ENCODE data around the gene OR2H1.

DNA sequence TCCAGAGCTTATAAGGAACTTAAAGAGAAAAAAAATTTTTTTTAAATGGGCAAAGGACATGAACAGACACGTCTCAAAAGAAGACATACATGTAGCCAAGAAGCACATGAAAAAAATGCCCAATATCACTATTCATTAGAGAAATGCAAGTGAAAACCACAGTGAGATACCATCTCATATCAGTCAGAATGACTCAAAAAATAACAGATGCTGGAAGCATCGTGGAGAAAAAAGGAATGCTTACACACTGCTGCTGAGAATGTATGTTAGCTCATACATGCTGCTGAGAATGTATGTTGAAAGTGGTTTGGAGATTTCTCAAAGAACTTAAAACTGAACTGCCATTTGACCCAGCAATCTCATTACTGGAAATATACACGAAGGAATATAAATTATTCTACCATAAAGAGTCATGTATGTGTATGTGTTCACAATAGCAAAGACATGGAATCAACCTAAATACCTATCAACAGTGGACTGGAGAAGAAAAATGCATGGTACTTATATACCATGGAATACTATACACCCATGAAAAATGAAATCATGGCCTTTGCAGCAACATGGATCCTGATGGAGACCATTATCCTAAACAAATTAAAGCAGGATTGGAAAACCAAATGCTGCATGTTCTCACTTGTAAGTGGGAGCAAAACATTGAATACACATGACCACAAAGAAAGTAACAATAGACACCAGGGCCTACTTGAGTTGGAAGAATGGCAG is 5.3 kb upstream of the OR2H1 start:
- TF ChIP-seq, protein P1, sequence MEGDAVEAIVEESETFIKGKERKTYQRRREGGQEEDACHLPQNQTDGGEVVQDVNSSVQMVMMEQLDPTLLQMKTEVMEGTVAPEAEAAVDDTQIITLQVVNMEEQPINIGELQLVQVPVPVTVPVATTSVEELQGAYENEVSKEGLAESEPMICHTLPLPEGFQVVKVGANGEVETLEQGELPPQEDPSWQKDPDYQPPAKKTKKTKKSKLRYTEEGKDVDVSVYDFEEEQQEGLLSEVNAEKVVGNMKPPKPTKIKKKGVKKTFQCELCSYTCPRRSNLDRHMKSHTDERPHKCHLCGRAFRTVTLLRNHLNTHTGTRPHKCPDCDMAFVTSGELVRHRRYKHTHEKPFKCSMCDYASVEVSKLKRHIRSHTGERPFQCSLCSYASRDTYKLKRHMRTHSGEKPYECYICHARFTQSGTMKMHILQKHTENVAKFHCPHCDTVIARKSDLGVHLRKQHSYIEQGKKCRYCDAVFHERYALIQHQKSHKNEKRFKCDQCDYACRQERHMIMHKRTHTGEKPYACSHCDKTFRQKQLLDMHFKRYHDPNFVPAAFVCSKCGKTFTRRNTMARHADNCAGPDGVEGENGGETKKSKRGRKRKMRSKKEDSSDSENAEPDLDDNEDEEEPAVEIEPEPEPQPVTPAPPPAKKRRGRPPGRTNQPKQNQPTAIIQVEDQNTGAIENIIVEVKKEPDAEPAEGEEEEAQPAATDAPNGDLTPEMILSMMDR (IDR thresholded peaks at IDR 0.05; ENCODE audit: insufficient read depth, low read depth, low read length), result no peak
- no peak for TF ChIP-seq EZH2 (IDR thresholded peaks at IDR 0.05; ENCODE audit: insufficient read depth, low read length)

Data from astrocyte (in vitro differentiated cells and primary cell).